ENCODE measurements around the gene RTEL1.

Gene RTEL1

GRCh38 chr20:63652192-63652980 is 5.7 kb upstream of the RTEL1 start (continued):
- TF ChIP-seq ZBTB26 (tag by site-specific recombination; optimal IDR thresholded peaks at IDR 0.05) (peak; percentile 82), ZNF580 (tag by site-specific recombination; IDR thresholded peaks at IDR 0.05) (no peak), ZBTB17 (tag by site-specific recombination; IDR thresholded peaks at IDR 0.05) (no peak), KLF9 (tag by site-specific recombination; IDR thresholded peaks at IDR 0.05; ENCODE audit: low read depth) (peak; percentile 65), ZNF311 (tag by site-specific recombination; IDR thresholded peaks at IDR 0.05; ENCODE audit: borderline replicate concordance) (no peak), ZNF776 (tag by site-specific recombination; IDR thresholded peaks at IDR 0.05; ENCODE audit: borderline replicate concordance) (no peak), ZFP41 (tag by site-specific recombination; IDR thresholded peaks at IDR 0.05; ENCODE audit: borderline replicate concordance) (no peak), SP2 (tag by site-specific recombination; IDR thresholded peaks at IDR 0.05) (peak; percentile 76), ZXDB (tag by site-specific recombination; IDR thresholded peaks at IDR 0.05) (peak; percentile 20; the same call in 1 of the 2 replicates), ZFHX2 (tag by site-specific recombination; conservative IDR thresholded peaks at IDR 0.05) (peak; percentile 97), ZNF280D (tag by site-specific recombination; IDR thresholded peaks at IDR 0.05) (no peak), ATF2 (tag by site-specific recombination; IDR thresholded peaks at IDR 0.05; ENCODE audit: low read depth) (no peak), ZNF335 (tag by site-specific recombination; conservative IDR thresholded peaks at IDR 0.05) (peak; percentile 61; the same call in 1 of the 2 replicates), ZNF48 (tag by site-specific recombination; IDR thresholded peaks at IDR 0.05) (no peak), TCF7L2 (IDR thresholded peaks at IDR 0.05; ENCODE audit: borderline replicate concordance, low read depth, low read length) (no peak), HIC1 (tag by site-specific recombination; IDR thresholded peaks at IDR 0.05) (peak; percentile 35; the same call in 1 of the 2 replicates), ZNF26 (tag by site-specific recombination; IDR thresholded peaks at IDR 0.05) (no peak), ZNF529 (tag by site-specific recombination; IDR thresholded peaks at IDR 0.05; ENCODE audit: insufficient replicate concordance) (no peak), PBX3 (CRISPR knock-in tag; IDR thresholded peaks at IDR 0.05) (no peak; the same call in 1 of the 2 replicates), ZNF664 (tag by site-specific recombination; IDR thresholded peaks at IDR 0.05) (no peak), EGR2 (tag by site-specific recombination; IDR thresholded peaks at IDR 0.05; ENCODE audit: low read depth) (peak; percentile 89), ZNF362 (tag by site-specific recombination; IDR thresholded peaks at IDR 0.05) (no peak), ZNF292 (tag by site-specific recombination; IDR thresholded peaks at IDR 0.05; ENCODE audit: borderline replicate concordance, low read depth) (no peak), ZNF561 (tag by site-specific recombination; IDR thresholded peaks at IDR 0.05; ENCODE audit: borderline replicate concordance) (peak; percentile 75), KLF16 (tag by site-specific recombination; IDR thresholded peaks at IDR 0.05) (no peak; the same call in 1 of the 2 replicates)

Data from HEK293 (cell line).